Fibroblast of lung (primary cell): Measurements from ENCODE around the gene FOXD1.

Experiments used
- EZH2 ChIP-seq: IDR thresholded peaks from 2 replicates; pipeline ENCODE4 v1.5.1; 2012; ENCODE audit warnings: low read length, control low read depth, mild to moderate bottlenecking; ENCODE audit errors: missing control alignments
- TF ChIP-seq, protein P1 (sequence below), 2 donors: IDR thresholded peaks in 1 of 2; conservative IDR thresholded peaks in 1 of 2; 1 replicate in 1 of 2; 2 replicates in 1 of 2; pipeline ENCODE4 v1.5.1; 2011 to 2012; ENCODE audit warnings: low read length in 2 of 2, control low read depth in 1 of 2, inconsistent platforms in 1 of 2, low read depth in 1 of 2, mild to moderate bottlenecking in 1 of 2

GRCh38 chr5:73405691-73406090 is 42.9 kb downstream of the FOXD1 start:
- TF ChIP-seq, protein P1, sequence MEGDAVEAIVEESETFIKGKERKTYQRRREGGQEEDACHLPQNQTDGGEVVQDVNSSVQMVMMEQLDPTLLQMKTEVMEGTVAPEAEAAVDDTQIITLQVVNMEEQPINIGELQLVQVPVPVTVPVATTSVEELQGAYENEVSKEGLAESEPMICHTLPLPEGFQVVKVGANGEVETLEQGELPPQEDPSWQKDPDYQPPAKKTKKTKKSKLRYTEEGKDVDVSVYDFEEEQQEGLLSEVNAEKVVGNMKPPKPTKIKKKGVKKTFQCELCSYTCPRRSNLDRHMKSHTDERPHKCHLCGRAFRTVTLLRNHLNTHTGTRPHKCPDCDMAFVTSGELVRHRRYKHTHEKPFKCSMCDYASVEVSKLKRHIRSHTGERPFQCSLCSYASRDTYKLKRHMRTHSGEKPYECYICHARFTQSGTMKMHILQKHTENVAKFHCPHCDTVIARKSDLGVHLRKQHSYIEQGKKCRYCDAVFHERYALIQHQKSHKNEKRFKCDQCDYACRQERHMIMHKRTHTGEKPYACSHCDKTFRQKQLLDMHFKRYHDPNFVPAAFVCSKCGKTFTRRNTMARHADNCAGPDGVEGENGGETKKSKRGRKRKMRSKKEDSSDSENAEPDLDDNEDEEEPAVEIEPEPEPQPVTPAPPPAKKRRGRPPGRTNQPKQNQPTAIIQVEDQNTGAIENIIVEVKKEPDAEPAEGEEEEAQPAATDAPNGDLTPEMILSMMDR (conservative IDR thresholded peaks at IDR 0.05 in 1 of 2, IDR thresholded peaks at IDR 0.05 in 1 of 2; ENCODE audit: low read depth in 1 of 2, low read length in 2 of 2), result no peak
- no peak for TF ChIP-seq EZH2
